AG04450 (cell line): Measurements from ENCODE around the gene HLTF. TPM values are rescaled to one million over a fixed set of nuclear protein-coding genes. Genes with fewer than 3 reads are reported as not detected.

Experiments
- CTCF ChIA-PET: fragments of 300-600, 350-600 bp; formaldehyde crosslinking; extraction: SDS; loops from one replicate; lab custom pipeline; 2022; ENCODE audit warnings: antibody characterized with exemption, inconsistent platforms; lab: Charles Lee
- POLR2A ChIA-PET: fragments of 350-600 bp; formaldehyde crosslinking; extraction: SDS; loops from one replicate; lab custom pipeline; 2021; ENCODE audit warnings: antibody characterized with exemption, inconsistent platforms; lab: Yijun Ruan, JAX
- DNase-seq: peaks from one replicate; pipeline ENCODE4 v3.0.0-alpha.2; 2011; ENCODE audit warnings: low read depth, low spot score
- H3K27ac ChIP-seq: one replicate; pipeline ENCODE4 v1.5.1; 2012; ENCODE audit warnings: low read depth, low read length, control low read depth
- H3K27me3 ChIP-seq: one replicate; pipeline ENCODE4 v1.6.0; 2012; ENCODE audit warnings: low read length; ENCODE audit not compliant: control insufficient read depth, insufficient read depth
- H3K4me3 ChIP-seq: 2 replicates; pipeline ENCODE4 v1.5.1; 2011; ENCODE audit warnings: mild to moderate bottlenecking, low read depth, low read length, control low read depth
- H3K9me3 ChIP-seq: 2 replicates; pipeline ENCODE4 v1.5.1; 2012; ENCODE audit warnings: low read length; ENCODE audit not compliant: control insufficient read depth, insufficient read depth
- CTCF ChIP-seq: IDR thresholded peaks from 2 replicates; pipeline ENCODE4 v1.5.1; 2011; ENCODE audit warnings: low read depth, low read length, control low read depth, inconsistent platforms
- polyA plus RNA-seq: library from polyadenylated mRNA; depleted of rRNA; stranded (reverse); fragments of >200 nt; gene quantifications from 2 replicates; pipeline ENCODE4 v1.2.3, GENCODE V29; 2011

Gene HLTF
- polyA plus RNA-seq, 1 experiment, result 30.5 TPM

- no peaks in the 10 kb centered on the region for H3K27me3 ChIP-seq
These were observed 48.0 kb downstream of the HLTF start for GRCh38 chr3:149038322-149038721.

GRCh38 chr3:149037684-149038083 is 48.6 kb downstream of the HLTF start:
- ChIA-PET CTCF (no interaction called here), POLR2A (no interaction called here)
- no peak for TF ChIP-seq CTCF
- Histone ChIP-seq H3K27me3 (no peaks in the 10 kb centered on the region), H3K27ac (no peak overlapping the region), H3K4me3 (no peak overlapping the region), H3K9me3 (no peaks in the 10 kb centered on the region)
- DNase-seq, result no peak

More at GRCh38 chr3:149038322-149038721, 48.0 kb downstream of the HLTF start:
- ChIA-PET POLR2A (no interaction called here), CTCF (no interaction called here)
- H3K4me3 ChIP-seq, result no peak overlapping the region
- no peak for DNase-seq
- no peaks in the 10 kb centered on the region for H3K9me3 ChIP-seq
- TF ChIP-seq CTCF, result no peak
- no peak overlapping the region for H3K27ac ChIP-seq

- no peak for DNase-seq
- ChIA-PET CTCF (interaction anchor here (1.1 to 1.6 kb wide), 2 partner anchors 13 to 76 kb away, joined by 3 to 4 read pairs; no protein-coding TSS in a partner anchor), POLR2A (no interaction called here)
- TF ChIP-seq CTCF, result no peak
- Histone ChIP-seq H3K27me3 (no peaks in the 10 kb centered on the region), H3K9me3 (no peaks in the 10 kb centered on the region), H3K27ac (no peak overlapping the region), H3K4me3 (no peak overlapping the region)
These were observed 55.2 kb downstream of the HLTF start for GRCh38 chr3:149031096-149031495.

- ChIA-PET POLR2A (interaction anchor here (0.8 kb wide), 1 partner anchor 34 kb away, joined by 3 read pairs; no protein-coding TSS in a partner anchor), CTCF (no interaction called here)
- DNase-seq, result no peak
- TF ChIP-seq CTCF, result no peak
- Histone ChIP-seq H3K27me3 (no peaks in the 10 kb centered on the region), H3K4me3 (no peak overlapping the region), H3K9me3 (peaks cover 4% of the 10 kb centered on the region), H3K27ac (no peak overlapping the region)
These were observed 59.6 kb downstream of the HLTF start for GRCh38 chr3:149026718-149027117.

GRCh38 chr3:149023951-149024350 is 62.4 kb downstream of the HLTF start:
- Histone ChIP-seq H3K4me3 (no peak overlapping the region), H3K9me3 (peaks cover 4% of the 10 kb centered on the region), H3K27ac (no peak overlapping the region), H3K27me3 (no peaks in the 10 kb centered on the region)
- ChIA-PET POLR2A (no interaction called here), CTCF (no interaction called here)
- TF ChIP-seq CTCF, result no peak
- no peak for DNase-seq
